GM12801 (cell line): ENCODE measurements around the gene RUNX3.

Experiments used
- CTCF ChIP-seq: IDR thresholded peaks from one replicate; pipeline ENCODE4 v1.5.1; 2011; ENCODE audit warnings: control low read depth; ENCODE audit not compliant: insufficient read length; ENCODE audit errors: extremely low read depth

RUNX3 gene

GRCh38 chr1:24961961-24962861 lies 32.1 kb upstream of the RUNX3 start:
- TF ChIP-seq CTCF, result no peak

- no peak for TF ChIP-seq CTCF
Measured at GRCh38 chr1:24961334-24961733, 31.3 kb upstream of the RUNX3 start.

- no peak for TF ChIP-seq CTCF
Measured at GRCh38 chr1:24960071-24960801, 30.2 kb upstream of the RUNX3 start.

- no peak for TF ChIP-seq CTCF
Measured at GRCh38 chr1:24959623-24959975, 29.5 kb upstream of the RUNX3 start.

- TF ChIP-seq CTCF, result no peak
Measured at GRCh38 chr1:24958766-24959622, 28.9 kb upstream of the RUNX3 start.

GRCh38 chr1:24957808-24958752 lies 28.0 kb upstream of the RUNX3 start:
- TF ChIP-seq CTCF, result no peak
